Measurements from ENCODE around the gene GSX2. TPM values are rescaled to one million over a fixed set of nuclear protein-coding genes. Genes with fewer than 3 reads are reported as not detected.

The GSX2 gene
- total RNA-seq, 1 donor from 2014 or later: not detected

- TF ChIP-seq CTCF (IDR thresholded peaks at IDR 0.05): no peak
- Mint-ChIP-seq H3K4me3 (ENCODE audit: unreplicated experiment) (peak overlapping the region; percentile 99), H3K4me1 (ENCODE audit: low read depth) (peaks cover 16% of the 10 kb centered on the region), H3K27ac (ENCODE audit: unreplicated experiment) (no peak overlapping the region), H3K9me3 (ENCODE audit: low read depth) (no peaks in the 10 kb centered on the region), H3K36me3 (ENCODE audit: low read depth) (peaks cover 2% of the 10 kb centered on the region), H3K27me3 (ENCODE audit: low read depth) (peaks cover 19% of the 10 kb centered on the region)
- no peak for DNase-seq (ENCODE audit: low spot score)
Measured at GRCh38 chr4:54092405-54093323, 7.3 kb upstream of the GSX2 start.

GRCh38 chr4:54093324-54094240 is 6.4 kb upstream of the GSX2 start:
- H3K4me1 Mint-ChIP-seq (ENCODE audit: low read depth): peaks cover 16% of the 10 kb centered on the region
- TF ChIP-seq CTCF (IDR thresholded peaks at IDR 0.05): no peak

GRCh38 chr4:54094451-54094850 is 5.5 kb upstream of the GSX2 start:
- H3K36me3 Mint-ChIP-seq (ENCODE audit: low read depth): peaks cover 2% of the 10 kb centered on the region
- peaks cover 21% of the 10 kb centered on the region for H3K4me1 Mint-ChIP-seq (ENCODE audit: low read depth)
- no peaks in the 10 kb centered on the region for H3K9me3 Mint-ChIP-seq (ENCODE audit: low read depth)
- peaks cover 19% of the 10 kb centered on the region for H3K27me3 Mint-ChIP-seq (ENCODE audit: low read depth)
- H3K4me3 Mint-ChIP-seq (ENCODE audit: unreplicated experiment): no peak overlapping the region
- no peak for DNase-seq (ENCODE audit: low spot score)
- no peak for TF ChIP-seq CTCF (IDR thresholded peaks at IDR 0.05)
- no peak overlapping the region for H3K27ac Mint-ChIP-seq (ENCODE audit: unreplicated experiment)

More at GRCh38 chr4:54093324-54094240, 6.4 kb upstream of the GSX2 start:
- no peak for DNase-seq (ENCODE audit: low spot score)
- Mint-ChIP-seq H3K27me3 (ENCODE audit: low read depth) (peaks cover 19% of the 10 kb centered on the region), H3K27ac (ENCODE audit: unreplicated experiment) (no peak overlapping the region), H3K9me3 (ENCODE audit: low read depth) (no peaks in the 10 kb centered on the region), H3K4me3 (ENCODE audit: unreplicated experiment) (no peak overlapping the region), H3K36me3 (ENCODE audit: low read depth) (peaks cover 2% of the 10 kb centered on the region)

GRCh38 chr4:54095110-54095825 is 4.7 kb upstream of the GSX2 start:
- Mint-ChIP-seq H3K9me3 (ENCODE audit: low read depth) (no peaks in the 10 kb centered on the region), H3K4me1 (ENCODE audit: low read depth) (peaks cover 24% of the 10 kb centered on the region), H3K36me3 (ENCODE audit: low read depth) (peaks cover 2% of the 10 kb centered on the region), H3K27ac (ENCODE audit: unreplicated experiment) (no peak overlapping the region), H3K27me3 (ENCODE audit: low read depth) (peaks cover 19% of the 10 kb centered on the region), H3K4me3 (ENCODE audit: unreplicated experiment) (no peak overlapping the region)
- TF ChIP-seq CTCF (IDR thresholded peaks at IDR 0.05): no peak
- DNase-seq (ENCODE audit: low spot score): no peak

All from chondrocyte (in vitro differentiated cells).